Fibroblast of mammary gland (primary cell): ENCODE results near the gene SF3B5.
"Not testable (repeated sequence)": the region's sequence is repeated elsewhere in the genome, so short reads cannot be mapped to it uniquely, and the experiment has no call there.

Experiments used
- DNase-seq: peaks from one replicate; pipeline ENCODE4 v3.0.0-alpha.2; 2010; ENCODE audit warnings: low read depth
- H3K4me3 ChIP-seq: 2 replicates; pipeline ENCODE4 v1.5.1; 2011; ENCODE audit warnings: low read depth, mild to moderate bottlenecking, low read length, moderate library complexity; ENCODE audit not compliant: control insufficient read depth
- TF ChIP-seq, protein P1 (sequence below): conservative IDR thresholded peaks from 2 replicates; pipeline ENCODE4 v1.5.1; 2011; ENCODE audit warnings: low read depth, low read length, inconsistent platforms; ENCODE audit not compliant: control insufficient read depth, insufficient read depth

The SF3B5 gene

DNA sequence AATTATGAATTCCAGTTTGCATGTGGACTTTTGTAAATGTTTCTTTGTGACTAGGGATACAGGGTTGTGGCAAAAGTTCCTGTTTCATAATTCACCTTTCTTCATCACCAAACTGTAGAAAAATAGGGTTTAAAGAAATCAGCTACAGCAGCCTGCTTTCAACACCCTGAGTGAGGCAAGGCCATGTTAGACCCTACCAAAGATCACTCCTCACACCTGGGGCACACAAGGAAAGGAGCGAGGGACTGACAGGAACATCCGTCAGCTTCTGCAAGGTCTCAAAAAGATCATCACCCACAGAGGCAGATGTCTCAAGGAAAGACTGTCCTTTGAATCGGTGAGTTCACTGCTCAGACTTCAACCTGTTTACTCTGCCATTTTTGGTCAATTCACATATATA is 44.4 kb upstream of the SF3B5 start:
- TF ChIP-seq, protein P1, sequence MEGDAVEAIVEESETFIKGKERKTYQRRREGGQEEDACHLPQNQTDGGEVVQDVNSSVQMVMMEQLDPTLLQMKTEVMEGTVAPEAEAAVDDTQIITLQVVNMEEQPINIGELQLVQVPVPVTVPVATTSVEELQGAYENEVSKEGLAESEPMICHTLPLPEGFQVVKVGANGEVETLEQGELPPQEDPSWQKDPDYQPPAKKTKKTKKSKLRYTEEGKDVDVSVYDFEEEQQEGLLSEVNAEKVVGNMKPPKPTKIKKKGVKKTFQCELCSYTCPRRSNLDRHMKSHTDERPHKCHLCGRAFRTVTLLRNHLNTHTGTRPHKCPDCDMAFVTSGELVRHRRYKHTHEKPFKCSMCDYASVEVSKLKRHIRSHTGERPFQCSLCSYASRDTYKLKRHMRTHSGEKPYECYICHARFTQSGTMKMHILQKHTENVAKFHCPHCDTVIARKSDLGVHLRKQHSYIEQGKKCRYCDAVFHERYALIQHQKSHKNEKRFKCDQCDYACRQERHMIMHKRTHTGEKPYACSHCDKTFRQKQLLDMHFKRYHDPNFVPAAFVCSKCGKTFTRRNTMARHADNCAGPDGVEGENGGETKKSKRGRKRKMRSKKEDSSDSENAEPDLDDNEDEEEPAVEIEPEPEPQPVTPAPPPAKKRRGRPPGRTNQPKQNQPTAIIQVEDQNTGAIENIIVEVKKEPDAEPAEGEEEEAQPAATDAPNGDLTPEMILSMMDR, result no peak
- H3K4me3 ChIP-seq, result no peak overlapping the region
- DNase-seq, result no peak

DNA sequence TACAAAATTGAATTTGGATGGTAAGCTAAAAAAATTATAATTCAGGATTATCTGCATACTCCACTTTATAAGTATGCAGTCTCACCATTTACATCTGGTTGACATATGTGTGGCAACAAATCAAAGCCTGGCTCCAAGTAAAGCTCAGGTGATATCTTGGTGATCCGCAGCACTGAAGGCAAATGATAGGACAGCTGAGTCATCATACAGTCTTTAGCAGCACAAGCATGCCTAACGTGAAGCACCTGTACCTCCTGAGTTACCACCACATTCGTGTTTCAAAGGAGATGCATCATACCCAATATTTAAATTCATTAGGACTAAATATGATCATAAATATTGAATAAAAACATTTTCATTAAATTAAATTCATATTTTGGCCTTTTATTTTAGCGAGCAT is 43.2 kb upstream of the SF3B5 start:
- DNase-seq, result no peak
- H3K4me3 ChIP-seq, result no peak overlapping the region
- TF ChIP-seq, protein P1, result no peak

DNA sequence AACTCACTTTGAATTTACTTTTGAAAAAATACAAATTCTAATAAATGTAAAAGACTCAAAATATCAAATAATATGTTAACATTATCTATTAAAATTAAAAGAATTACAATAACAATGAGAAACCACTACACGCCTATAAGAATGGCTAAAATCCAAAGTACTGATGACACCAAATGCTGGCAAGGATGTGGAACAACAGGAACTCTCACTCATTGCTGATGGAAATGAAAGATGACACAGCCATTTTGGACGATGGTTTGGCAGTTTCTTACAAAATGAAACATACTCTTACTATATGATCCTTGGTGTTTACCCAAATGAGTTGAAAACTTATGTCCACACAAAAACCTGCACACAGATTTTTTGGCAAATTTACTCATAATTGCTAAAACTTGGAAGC is 39.4 kb upstream of the SF3B5 start:
- TF ChIP-seq, protein P1, result no peak
- DNase-seq, result peak; percentile 73
- no peak overlapping the region for H3K4me3 ChIP-seq

DNA sequence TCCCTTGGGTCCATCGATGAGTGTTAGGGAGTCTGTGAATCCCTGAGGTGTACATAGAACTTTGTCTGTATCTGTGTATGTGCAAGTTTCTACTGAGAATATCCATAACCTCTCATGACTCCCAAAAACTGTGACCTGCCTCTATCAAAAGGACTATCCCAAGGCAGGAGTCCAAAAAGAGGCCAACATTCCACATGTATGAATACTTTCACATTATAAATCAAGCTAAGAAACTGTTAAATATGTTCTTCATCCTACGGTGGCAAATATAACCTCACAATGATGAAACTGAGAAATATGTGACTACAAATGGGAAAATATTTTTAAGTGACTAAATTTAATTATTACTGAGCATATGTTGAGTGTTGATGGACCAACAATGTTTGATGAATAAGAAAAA is 38.8 kb upstream of the SF3B5 start:
- TF ChIP-seq, protein P1, result no peak
- peak; percentile 58 for DNase-seq
- no peak overlapping the region for H3K4me3 ChIP-seq

DNA sequence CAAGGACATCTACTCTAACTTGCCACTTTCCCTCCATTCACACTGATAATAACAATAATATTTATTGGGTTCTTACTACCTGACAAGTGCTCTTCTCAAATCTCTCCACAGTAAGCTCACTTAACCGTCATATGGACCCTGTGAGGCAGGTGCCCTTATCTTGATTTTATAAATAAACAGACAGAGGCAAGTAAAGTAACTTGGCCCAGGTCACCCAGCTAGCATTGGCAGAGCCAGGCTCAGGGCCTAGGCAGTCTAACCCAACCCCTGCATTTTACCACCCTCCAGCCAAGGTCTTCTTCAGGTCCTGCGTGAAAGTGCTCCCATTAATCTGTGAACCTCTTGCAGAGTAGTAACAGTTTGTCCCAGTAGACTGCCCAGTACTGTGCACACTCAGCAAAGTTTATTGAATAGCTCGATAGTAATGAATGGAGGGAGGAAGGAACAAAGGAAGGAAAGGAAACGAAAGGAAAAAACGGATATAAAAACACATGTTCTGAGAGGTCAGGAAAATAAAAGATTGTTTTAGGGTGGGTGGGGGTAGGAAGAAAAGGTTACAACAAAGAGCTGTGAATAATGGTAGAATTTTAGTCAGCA is 38.0 kb upstream of the SF3B5 start:
- TF ChIP-seq, protein P1, result no peak
- H3K4me3 ChIP-seq, result no peak overlapping the region
- DNase-seq, result no peak

DNA sequence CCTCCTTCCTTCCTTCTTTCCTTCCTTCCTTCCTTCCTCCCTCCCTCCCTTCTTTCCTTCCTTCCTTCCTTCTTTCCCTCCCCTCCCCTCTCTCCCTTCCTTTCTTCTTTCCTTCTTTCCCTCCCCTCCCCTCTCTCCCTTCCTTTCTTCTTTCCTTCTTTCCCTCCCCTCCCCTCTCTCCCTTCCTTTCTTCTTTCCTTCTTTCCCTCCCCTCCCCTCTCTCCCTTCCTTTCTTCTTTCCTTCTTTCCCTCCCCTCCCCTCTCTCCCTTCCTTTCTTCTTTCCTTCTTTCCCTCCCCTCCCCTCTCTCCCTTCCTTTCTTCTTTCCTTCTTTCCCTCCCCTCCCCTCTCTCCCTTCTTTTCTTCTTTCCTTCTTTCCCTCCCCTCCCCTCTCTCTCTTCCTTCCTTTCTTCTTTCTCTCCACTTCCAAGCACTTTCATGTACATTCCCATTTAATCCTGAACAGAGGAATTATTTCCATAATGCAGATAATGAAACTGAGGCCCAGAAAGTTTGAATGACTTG is 36.9 kb upstream of the SF3B5 start:
- H3K4me3 ChIP-seq, DNase-seq: not testable (repeated sequence)

DNA sequence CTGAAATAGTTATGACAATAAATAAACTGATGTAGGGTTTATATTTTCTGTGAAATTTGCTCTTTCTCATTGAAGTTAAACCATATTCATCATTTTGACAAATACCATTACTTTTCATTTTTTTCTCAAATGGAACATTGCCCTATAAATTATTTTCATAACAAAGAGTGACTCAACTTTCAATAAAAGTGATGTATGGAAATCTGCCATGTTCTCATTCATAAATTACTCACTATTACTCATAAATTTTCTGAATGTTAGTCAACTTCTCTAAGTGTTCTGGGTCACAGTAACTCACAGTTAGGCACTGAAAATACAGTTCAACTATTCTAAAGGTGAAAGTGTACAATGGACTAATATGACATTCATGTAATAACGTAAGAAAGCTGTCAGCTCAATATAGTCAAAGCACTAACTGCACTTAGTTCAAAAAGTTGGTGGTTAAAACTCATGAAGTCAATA is 35.9 kb upstream of the SF3B5 start:
- peak; percentile 86 for DNase-seq
- H3K4me3 ChIP-seq, result no peak overlapping the region
- TF ChIP-seq, protein P1, result no peak
